ENCODE data around the gene GRN.
"Not testable (repeated sequence)": the region's sequence is repeated elsewhere in the genome, so short reads cannot be mapped to it uniquely, and the experiment has no call there.

The GRN gene

GRCh38 chr17:44322236-44322895, 22.7 kb upstream of the GRN start:
- no peak for FAIRE-seq

GRCh38 chr17:44323359-44324091, 21.6 kb upstream of the GRN start:
- FAIRE-seq: no peak

GRCh38 chr17:44324092-44324570, 21.0 kb upstream of the GRN start:
- no peak for FAIRE-seq

GRCh38 chr17:44324571-44325275, 20.4 kb upstream of the GRN start, which contains the start of gene SLC25A39:
Gene SLC25A39 (minus strand): TSS chr17:44324823. CDS start chr17:44323562, 1,261 bp downstream.
- no peak for FAIRE-seq

GRCh38 chr17:44326861-44327444, 18.1 kb upstream of the GRN start:
- FAIRE-seq: no peak

- no peak for FAIRE-seq
Observed at GRCh38 chr17:44327715-44328449, 17.2 kb upstream of the GRN start.

GRCh38 chr17:44329516-44329915, 15.6 kb upstream of the GRN start:
- FAIRE-seq: not testable (repeated sequence)

GRCh38 chr17:44330263-44330662, 14.8 kb upstream of the GRN start:
- FAIRE-seq: not testable (repeated sequence)

- peak; percentile 93 for FAIRE-seq
Observed at GRCh38 chr17:44331249-44331760, 13.8 kb upstream of the GRN start.

GRCh38 chr17:44333371-44333770, 11.7 kb upstream of the GRN start:
- no peak for FAIRE-seq

- no peak for FAIRE-seq
Observed at GRCh38 chr17:44334315-44334714, 10.8 kb upstream of the GRN start.

GRCh38 chr17:44334727-44335126, 10.4 kb upstream of the GRN start:
- no peak for FAIRE-seq

GRCh38 chr17:44335564-44335963, 9.5 kb upstream of the GRN start:
- FAIRE-seq: no peak

- no peak for FAIRE-seq
Observed at GRCh38 chr17:44335968-44336367, 9.1 kb upstream of the GRN start.

GRCh38 chr17:44338702-44339101, 6.4 kb upstream of the GRN start:
- no peak for FAIRE-seq

- FAIRE-seq: not testable (repeated sequence)
Observed at GRCh38 chr17:44340553-44340952, 4.5 kb upstream of the GRN start.

- no peak for FAIRE-seq
Observed at GRCh38 chr17:44343510-44344209, 1.4 kb upstream of the GRN start.

- no peak for FAIRE-seq
Observed at GRCh38 chr17:44345454-44346026, 438 bp downstream of the GRN start.

- no peak for FAIRE-seq
Observed at GRCh38 chr17:44346064-44346844, 1.2 kb downstream of the GRN start.

All from islet of Langerhans (tissue), 1 donor.